ENCODE results near the gene FZD1.
"Not testable (repeated sequence)": the region's sequence is repeated elsewhere in the genome, so short reads cannot be mapped to it uniquely, and the experiment has no call there.

Gene FZD1

DNA sequence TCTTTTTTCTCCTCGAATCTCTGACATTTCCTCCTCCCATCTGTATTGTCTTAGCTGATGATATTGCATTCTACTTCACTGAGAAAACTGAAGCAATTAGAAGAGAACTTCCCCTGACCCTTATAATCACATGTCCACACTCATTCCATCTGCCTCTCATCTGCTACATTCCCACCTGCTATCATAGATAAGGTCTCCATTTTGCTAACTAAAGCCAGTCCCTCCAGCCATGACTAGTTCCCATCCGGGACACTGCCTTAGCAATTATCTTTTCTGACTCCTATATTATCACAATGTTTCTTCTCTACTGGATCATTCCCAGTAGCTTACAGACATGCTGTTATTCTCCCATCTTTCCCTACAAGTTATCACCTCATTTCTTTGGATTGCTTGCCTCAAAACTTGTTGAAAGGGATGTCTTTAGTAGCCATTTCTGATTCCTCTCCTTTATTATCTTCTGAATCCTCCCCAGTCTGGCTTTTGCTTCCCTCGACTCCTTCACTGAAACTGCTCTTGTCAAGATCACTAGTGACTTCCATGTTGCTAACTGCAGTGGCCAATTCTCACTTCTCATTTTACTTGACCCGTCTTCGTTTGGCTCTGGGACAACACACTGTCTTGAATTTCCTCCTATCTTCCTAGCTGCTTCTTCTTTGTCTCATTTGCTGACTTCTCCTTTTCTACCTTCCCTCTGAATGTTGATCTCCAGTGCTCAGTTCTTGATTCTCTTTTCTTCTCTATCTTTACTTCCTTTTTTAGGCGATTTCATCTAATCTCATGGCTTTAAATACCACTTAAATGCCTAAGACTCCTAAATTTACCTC is 35.9 kb downstream of the FZD1 start:
- no peak for DNase-seq

DNA sequence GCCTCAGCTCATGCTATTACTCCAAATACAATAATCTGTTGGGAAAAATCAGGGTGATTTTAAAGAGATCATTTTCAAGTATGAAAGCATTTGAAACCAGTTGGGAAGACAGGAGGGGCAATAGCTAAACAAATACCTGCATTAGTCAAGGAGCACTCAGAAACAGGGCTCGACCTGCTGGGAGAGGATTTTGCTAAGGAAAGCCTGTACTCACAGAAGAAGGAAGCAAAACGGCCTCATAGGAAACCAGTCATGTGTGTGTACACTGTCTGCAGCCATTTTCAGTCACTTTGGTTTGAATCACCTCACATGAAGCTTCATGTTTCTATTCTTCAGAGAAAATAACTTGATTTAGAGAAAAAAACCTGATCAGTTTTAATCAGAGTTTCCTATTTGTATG is 38.6 kb downstream of the FZD1 start:
- DNase-seq = no peak

DNA sequence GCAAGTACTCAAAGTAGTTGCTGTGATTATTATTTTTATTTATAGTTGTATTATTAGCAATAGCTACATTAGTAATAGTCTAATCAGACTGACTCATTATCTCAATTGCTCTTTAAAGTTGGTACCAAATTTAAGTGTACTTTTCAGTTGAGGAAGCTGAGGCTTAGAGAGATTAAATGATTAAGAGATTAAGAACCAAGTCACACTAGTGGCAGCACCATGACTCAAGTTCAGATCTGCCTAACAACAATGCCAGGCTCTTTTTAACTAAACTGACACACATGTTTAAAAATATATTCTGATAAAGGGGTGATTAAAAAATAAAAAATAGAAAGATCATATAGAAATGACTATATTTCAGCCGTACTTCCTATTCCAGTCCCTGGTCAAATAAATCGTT is 42.0 kb downstream of the FZD1 start:
- DNase-seq = no peak

- no peak for DNase-seq
Measured at GRCh38 chr7:91307467-91307866, 43.2 kb downstream of the FZD1 start.

- DNase-seq = not testable (repeated sequence)
Measured at GRCh38 chr7:91308191-91308590, 44.0 kb downstream of the FZD1 start.

DNA sequence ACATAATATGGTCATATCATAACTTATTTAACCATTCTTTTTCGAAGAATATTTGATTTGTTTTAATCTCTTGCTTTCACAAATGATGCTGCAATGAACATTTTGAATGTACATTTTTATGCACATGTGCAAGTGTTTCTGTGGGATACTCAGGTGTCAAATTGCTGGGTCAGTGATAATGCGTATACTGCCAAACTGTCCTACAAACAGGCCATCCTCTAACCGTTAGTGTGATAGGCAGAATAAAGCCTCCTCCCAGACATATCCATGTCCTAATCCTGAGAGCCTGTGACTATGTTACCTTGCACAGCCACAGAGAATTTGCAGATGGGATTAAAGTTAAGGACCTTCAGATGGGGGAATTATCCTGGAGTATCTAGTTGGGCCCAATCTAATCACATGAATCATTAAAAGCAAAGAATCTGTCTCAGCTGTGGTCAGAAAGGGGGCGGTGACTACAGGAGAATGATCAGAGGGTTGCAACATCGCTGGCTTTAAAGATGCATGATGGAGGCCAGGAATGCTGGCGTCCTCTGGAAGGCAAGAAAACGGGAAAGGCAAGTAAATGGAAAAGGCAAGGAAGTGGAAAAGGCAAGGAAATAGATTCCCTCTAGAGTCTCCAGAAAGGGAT is 46.7 kb downstream of the FZD1 start:
- DNase-seq = no peak

- DNase-seq = no peak
Measured at GRCh38 chr7:91311839-91312238, 47.6 kb downstream of the FZD1 start.

GRCh38 chr7:91313113-91313512 is 48.9 kb downstream of the FZD1 start:
- DNase-seq = no peak

DNA sequence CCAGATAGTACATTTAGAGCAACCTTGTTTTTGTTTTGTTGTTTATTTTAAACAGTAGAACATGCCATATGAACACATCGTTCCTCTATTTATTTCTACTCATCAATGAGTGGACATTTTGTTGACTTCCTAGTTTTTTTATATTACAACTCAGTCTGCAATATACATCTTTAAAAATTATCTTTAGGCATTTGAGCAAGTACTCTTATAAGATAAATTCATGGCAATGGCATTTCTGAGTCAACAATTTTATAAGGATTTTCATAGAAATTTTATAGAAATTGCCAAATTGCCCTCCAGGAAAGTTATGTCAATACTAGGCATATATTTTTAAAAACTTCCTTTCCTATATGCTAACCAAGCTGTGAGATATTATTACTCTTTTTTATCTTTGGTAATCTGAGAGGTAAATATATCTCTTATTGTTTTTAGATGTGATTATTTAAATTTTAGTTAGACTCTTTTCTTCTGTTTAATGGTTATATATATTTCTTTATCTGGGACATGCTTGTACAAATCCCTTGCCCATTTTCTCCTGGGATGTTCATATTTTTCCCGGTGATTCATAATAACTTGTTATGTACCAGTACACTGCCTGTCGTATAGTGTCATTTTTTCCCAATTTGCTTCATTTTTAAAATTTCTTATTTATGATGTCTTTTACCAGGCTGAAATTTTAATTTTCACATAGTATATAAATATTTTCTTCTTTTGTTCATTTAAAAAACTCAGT is 50.5 kb downstream of the FZD1 start:
- DNase-seq = no peak

- DNase-seq = no peak
Measured at GRCh38 chr7:91316426-91316825, 52.2 kb downstream of the FZD1 start.

DNA sequence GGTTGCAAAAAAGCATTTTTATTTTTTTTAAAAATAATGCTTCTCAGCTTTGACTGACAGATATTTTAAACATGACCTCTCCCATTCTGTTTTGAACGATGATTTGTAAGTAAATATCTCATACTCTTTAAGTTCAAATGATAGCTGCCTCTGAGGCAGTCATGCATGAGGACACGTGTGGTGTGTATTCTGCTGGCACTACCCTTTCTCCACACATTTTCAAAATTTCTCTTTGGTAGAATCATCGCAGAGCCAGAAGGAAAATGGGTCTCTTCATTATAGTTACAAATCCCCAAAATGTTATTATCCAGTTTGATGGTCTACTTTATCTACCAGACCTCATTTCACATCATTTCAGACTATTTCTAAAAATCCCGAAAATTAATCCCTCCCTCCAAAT is 55.1 kb downstream of the FZD1 start:
- DNase-seq = no peak

DNA sequence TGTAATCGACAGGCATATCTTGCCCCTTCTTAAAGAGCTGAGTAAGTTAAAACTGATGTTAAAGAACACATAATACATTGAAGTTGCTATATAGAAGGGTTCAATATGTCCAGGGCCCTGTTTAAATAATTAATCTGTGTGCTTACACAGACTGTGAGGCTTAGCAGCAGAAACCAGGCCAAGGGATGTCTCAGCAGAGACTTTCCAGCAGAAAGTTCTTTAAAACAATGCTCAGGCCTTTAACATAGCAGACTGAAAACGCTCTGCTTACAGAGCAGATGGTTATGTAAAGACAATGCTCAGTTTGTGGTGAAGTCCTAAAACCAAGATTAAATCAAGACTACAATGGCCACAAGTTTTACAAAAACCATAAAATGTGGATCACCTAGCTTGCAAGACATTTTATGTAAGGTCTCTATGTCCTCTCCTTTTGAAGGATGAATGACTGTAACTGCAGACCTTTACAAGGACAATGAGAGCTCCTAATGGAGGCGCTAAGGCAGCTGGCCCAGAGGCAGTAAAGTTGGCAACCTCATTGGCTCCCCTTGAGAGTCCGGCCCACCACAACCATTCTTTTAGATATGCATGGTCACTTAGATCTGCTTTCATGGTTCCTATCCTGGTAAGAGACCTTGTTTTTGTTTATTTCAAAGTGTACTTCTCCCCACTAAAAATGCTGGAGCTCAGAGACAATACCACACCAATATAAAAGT is 56.3 kb downstream of the FZD1 start:
- DNase-seq = no peak
